CD4-positive, alpha-beta T cell (primary cell): ENCODE data around the gene MED22. TPM values are rescaled to one million over a fixed set of nuclear protein-coding genes. Genes with fewer than 3 reads are reported as not detected.

Experiments used
- ATAC-seq: fragments of 200-7000 bp; cut with Tn5 transposase; one replicate; pipeline ENCODE4 v1.10.0; 2022; ENCODE audit warnings: mild to moderate bottlenecking; ENCODE audit not compliant: poor library complexity
- CTCF ChIA-PET: fragments of 350-600 bp; sonication (Branson Sonifier 250); formaldehyde crosslinking; loops from one replicate; lab custom pipeline; 2021; ENCODE audit warnings: antibody characterized with exemption, inconsistent platforms; lab: Charles Lee
- POLR2A ChIA-PET: fragments of 350-600 bp; sonication (Branson Sonifier 250); formaldehyde crosslinking; loops from one replicate; lab custom pipeline; 2021; ENCODE audit warnings: antibody characterized with exemption, inconsistent platforms; lab: Charles Lee
- DNase-seq, 14 experiments: peaks; one replicate each; pipeline ENCODE4 v3.0.0-alpha.2; 2013 to 2020; ENCODE audit warnings: mixed read lengths in 2 of 14
- H3K27ac ChIP-seq, 2 donors: one replicate each; pipeline versions ENCODE4 v1.5.1 to v1.7.0; 2013; ENCODE audit warnings: low read length in 2 of 2, low read depth in 1 of 2, mild to moderate bottlenecking in 1 of 2
- H3K27me3 ChIP-seq, 2 experiments: 1 replicate in 1 of 2; 2 replicates in 1 of 2; pipeline versions ENCODE4 v1.6.1 to v1.7.0; 2013; ENCODE audit warnings: low read length in 2 of 2, control low read depth in 1 of 2, mild to moderate bottlenecking in 1 of 2, moderate library complexity in 1 of 2; ENCODE audit not compliant: insufficient read depth in 2 of 2, control insufficient read depth in 1 of 2
- H3K36me3 ChIP-seq: one replicate; pipeline ENCODE4 v1.6.1; 2013; ENCODE audit warnings: low read length, control low read depth; ENCODE audit not compliant: insufficient read depth
- H3K4me1 ChIP-seq: one replicate; pipeline ENCODE4 v1.6.1; 2013; ENCODE audit warnings: low read length, control low read depth; ENCODE audit not compliant: insufficient read depth
- H3K4me3 ChIP-seq: one replicate; pipeline ENCODE4 v1.5.1; 2013; ENCODE audit warnings: mild to moderate bottlenecking, low read length, moderate library complexity
- H3K9me3 ChIP-seq, 2 experiments: 1 replicate in 1 of 2; 2 replicates in 1 of 2; pipeline versions ENCODE4 v1.6.1 to v1.7.0; 2013; ENCODE audit warnings: low read length in 2 of 2, mild to moderate bottlenecking in 2 of 2, control low read depth in 1 of 2, moderate library complexity in 1 of 2; ENCODE audit not compliant: control insufficient read depth in 1 of 2, insufficient read depth in 1 of 2
- H3K27ac Mint-ChIP-seq: one replicate; pipeline ENCODE4 v1.8.0; 2020; ENCODE audit warnings: mixed read lengths
- H3K27me3 Mint-ChIP-seq: one replicate; pipeline ENCODE4 v1.8.0; 2021; ENCODE audit warnings: mixed read lengths
- H3K36me3 Mint-ChIP-seq: one replicate; pipeline ENCODE4 v1.8.0; 2021; ENCODE audit warnings: low read depth, mixed read lengths
- H3K4me1 Mint-ChIP-seq: one replicate; pipeline ENCODE4 v1.8.0; 2021; ENCODE audit warnings: low read depth, mixed read lengths
- H3K4me3 Mint-ChIP-seq: one replicate; pipeline ENCODE4 v1.8.0; 2020; ENCODE audit warnings: mild to moderate bottlenecking, mixed read lengths
- H3K9me3 Mint-ChIP-seq: one replicate; pipeline ENCODE4 v1.8.0; 2020; ENCODE audit warnings: mixed read lengths
- intact Hi-C, 2 experiments: fragments of 100-400 bp; cut with DNase I in 1 of 2; cut with micrococcal nuclease in 1 of 2; formaldehyde crosslinking; loops; one replicate each; pipeline versions ENCODE4 v1.15.1 to v1.9.0; 2023 to 2025; cut with DNase I, micrococcal nuclease
- total RNA-seq, 174 experiments: library from RNA in 2 of 174; stranded (reverse) in 2 of 174; gene quantifications; one replicate each; pipeline ENCODE4 v1.2.3 and lab custom pipeline; 2021 to 2026
- TF ChIP-seq, protein P1 (sequence below): fragments of 200-600 bp; IDR thresholded peaks from one replicate; pipeline ENCODE4 v1.8.0; 2022; ENCODE audit warnings: antibody characterized with exemption, mild to moderate bottlenecking

The MED22 gene
- total RNA-seq, 2 experiments from 2014 or later = 15.7 to 18.0 TPM

DNA sequence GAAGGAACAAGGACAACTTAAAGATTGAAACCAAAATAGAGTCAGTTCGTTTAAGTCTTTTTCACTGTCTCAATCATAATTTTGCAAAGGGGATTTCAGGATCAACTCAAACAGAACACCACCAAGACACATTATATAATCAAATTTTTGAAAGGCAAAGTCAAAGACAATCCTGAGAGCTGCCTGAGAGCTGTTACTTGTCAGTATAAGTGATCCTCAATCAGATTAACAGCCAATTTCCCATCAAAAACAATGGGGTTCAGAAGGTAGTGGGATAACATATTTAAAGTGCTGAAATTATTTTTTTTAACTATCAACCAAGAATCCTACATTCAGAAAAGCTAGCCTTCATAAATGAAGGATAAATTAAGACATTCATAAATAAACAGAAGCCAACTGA is 53.7 kb downstream of the MED22 start:
- Histone ChIP-seq H3K27ac (no peak overlapping the region), H3K4me1 (no peaks in the 10 kb centered on the region), H3K4me3 (no peak overlapping the region), H3K36me3 (no peaks in the 10 kb centered on the region), H3K27me3 (peaks cover 4 to 16% of the 10 kb centered on the region in 2 experiments), H3K9me3 (peaks cover 0 to 20% of the 10 kb centered on the region in 2 experiments)
- DNase-seq = no peak
- CTCF ChIA-PET = no interaction called here
- H3K9me3 Mint-ChIP-seq = peaks cover 16% of the 10 kb centered on the region
- ATAC-seq = no peak
- H3K4me1 Mint-ChIP-seq = no peaks in the 10 kb centered on the region
- POLR2A ChIA-PET = no interaction called here
- intact Hi-C loops = no loop called here
- TF ChIP-seq, protein P1, sequence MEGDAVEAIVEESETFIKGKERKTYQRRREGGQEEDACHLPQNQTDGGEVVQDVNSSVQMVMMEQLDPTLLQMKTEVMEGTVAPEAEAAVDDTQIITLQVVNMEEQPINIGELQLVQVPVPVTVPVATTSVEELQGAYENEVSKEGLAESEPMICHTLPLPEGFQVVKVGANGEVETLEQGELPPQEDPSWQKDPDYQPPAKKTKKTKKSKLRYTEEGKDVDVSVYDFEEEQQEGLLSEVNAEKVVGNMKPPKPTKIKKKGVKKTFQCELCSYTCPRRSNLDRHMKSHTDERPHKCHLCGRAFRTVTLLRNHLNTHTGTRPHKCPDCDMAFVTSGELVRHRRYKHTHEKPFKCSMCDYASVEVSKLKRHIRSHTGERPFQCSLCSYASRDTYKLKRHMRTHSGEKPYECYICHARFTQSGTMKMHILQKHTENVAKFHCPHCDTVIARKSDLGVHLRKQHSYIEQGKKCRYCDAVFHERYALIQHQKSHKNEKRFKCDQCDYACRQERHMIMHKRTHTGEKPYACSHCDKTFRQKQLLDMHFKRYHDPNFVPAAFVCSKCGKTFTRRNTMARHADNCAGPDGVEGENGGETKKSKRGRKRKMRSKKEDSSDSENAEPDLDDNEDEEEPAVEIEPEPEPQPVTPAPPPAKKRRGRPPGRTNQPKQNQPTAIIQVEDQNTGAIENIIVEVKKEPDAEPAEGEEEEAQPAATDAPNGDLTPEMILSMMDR = no peak
- H3K27me3 Mint-ChIP-seq = peaks cover 36% of the 10 kb centered on the region
- no peak overlapping the region for H3K27ac Mint-ChIP-seq
- H3K36me3 Mint-ChIP-seq = no peaks in the 10 kb centered on the region
- no peak overlapping the region for H3K4me3 Mint-ChIP-seq

DNA sequence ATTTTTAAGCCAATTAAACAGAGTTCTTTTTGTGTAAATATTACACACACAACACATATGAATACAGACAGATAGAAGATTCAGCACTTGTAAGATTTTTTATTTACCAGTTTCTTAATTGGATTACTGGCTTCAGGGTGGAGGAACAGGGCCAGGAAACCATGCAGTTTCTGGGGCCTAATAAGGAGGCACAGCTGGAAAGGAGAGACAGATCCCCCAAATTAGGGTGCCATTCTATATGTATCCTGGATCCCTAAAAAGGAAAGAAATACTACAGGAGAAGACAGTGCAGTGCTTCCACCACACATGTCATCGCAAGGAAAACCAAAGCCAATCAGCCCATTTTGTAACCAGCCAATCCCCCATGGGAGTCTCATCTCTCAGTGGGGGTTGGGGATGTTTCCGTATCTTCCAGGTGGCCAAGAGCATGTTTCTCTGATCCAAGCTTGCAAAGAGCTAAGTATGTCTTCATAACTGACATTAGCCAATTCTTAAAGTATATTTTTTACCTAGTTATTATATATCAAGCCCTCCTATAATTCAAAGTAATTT is 57.1 kb downstream of the MED22 start:
- H3K27me3 ChIP-seq = peaks cover 4 to 16% of the 10 kb centered on the region in 2 experiments
- TF ChIP-seq, protein P1 = no peak
- Mint-ChIP-seq H3K4me3 (no peak overlapping the region), H3K27ac (no peak overlapping the region), H3K27me3 (peaks cover 36% of the 10 kb centered on the region), H3K9me3 (peaks cover 18% of the 10 kb centered on the region), H3K36me3 (no peaks in the 10 kb centered on the region), H3K4me1 (no peaks in the 10 kb centered on the region)
- no peak overlapping the region for H3K27ac ChIP-seq
- CTCF ChIA-PET = no interaction called here
- intact Hi-C loops = no loop called here
- no peak for DNase-seq
- H3K4me3 ChIP-seq = no peak overlapping the region
- H3K9me3 ChIP-seq = peaks cover 3 to 25% of the 10 kb centered on the region in 2 experiments
- no peaks in the 10 kb centered on the region for H3K4me1 ChIP-seq
- POLR2A ChIA-PET = interaction anchor here (0.6 kb wide), 1 partner anchor 132 kb away, joined by 3 read pairs; no protein-coding TSS in a partner anchor
- no peaks in the 10 kb centered on the region for H3K36me3 ChIP-seq
- no peak for ATAC-seq

Other genes starting within 250 kb of the MED22 start
- 100 to 1,000 TPM; 166 to 168 TPM for gene RALGDS, start 226.9 kb downstream of the MED22 start, total RNA-seq
- 1 to 10 TPM; 1.3 to 1.8 TPM for gene GBGT1, start 184.2 kb downstream of the MED22 start, total RNA-seq
- gene OBP2B, start 138.9 kb downstream of the MED22 start, total RNA-seq = not detected
- gene ABO, start 72.9 kb downstream of the MED22 start, total RNA-seq = under 1 TPM; 0.19 to 0.31 TPM
- 10 to 100 TPM; 15.1 to 15.9 TPM for gene SURF6, start 11.9 kb downstream of the MED22 start, total RNA-seq
- 1,000 to 10,000 TPM; 2,613 to 2,686 TPM for gene RPL7A, start 87 bp upstream of the MED22 start, total RNA-seq
- gene SURF1, start 8.4 kb upstream of the MED22 start, total RNA-seq = 10 to 100 TPM; 42.5 to 45.9 TPM
- 10 to 100 TPM; 12.7 TPM for gene SURF2, start 8.4 kb upstream of the MED22 start, total RNA-seq
- 10 to 100 TPM; 90.7 to 94.6 TPM for gene SURF4, start 27.9 kb upstream of the MED22 start, total RNA-seq
- gene STKLD1, start 28.2 kb upstream of the MED22 start, total RNA-seq = 1 to 10 TPM in 1 of 2 experiments, under 1 TPM in 1; 0.59 to 1.0 TPM
- gene REXO4, start 69.9 kb upstream of the MED22 start, total RNA-seq = 10 to 100 TPM; 17.3 to 18.5 TPM
- 1 to 10 TPM; 2.2 to 2.6 TPM for gene ADAMTS13, start 74.2 kb upstream of the MED22 start, total RNA-seq
- gene CACFD1, start 111.8 kb upstream of the MED22 start, total RNA-seq = 1 to 10 TPM; 3.7 to 3.8 TPM
- gene SLC2A6, start 131.0 kb upstream of the MED22 start, total RNA-seq = 1 to 10 TPM; 1.8 to 3.2 TPM
- gene MYMK, start 176.8 kb upstream of the MED22 start, total RNA-seq = not detected
- 1 to 10 TPM; 1.2 to 1.3 TPM for gene ADAMTSL2, start 186.6 kb upstream of the MED22 start, total RNA-seq